ENCODE results near the gene U2AF2.

The U2AF2 gene

DNA sequence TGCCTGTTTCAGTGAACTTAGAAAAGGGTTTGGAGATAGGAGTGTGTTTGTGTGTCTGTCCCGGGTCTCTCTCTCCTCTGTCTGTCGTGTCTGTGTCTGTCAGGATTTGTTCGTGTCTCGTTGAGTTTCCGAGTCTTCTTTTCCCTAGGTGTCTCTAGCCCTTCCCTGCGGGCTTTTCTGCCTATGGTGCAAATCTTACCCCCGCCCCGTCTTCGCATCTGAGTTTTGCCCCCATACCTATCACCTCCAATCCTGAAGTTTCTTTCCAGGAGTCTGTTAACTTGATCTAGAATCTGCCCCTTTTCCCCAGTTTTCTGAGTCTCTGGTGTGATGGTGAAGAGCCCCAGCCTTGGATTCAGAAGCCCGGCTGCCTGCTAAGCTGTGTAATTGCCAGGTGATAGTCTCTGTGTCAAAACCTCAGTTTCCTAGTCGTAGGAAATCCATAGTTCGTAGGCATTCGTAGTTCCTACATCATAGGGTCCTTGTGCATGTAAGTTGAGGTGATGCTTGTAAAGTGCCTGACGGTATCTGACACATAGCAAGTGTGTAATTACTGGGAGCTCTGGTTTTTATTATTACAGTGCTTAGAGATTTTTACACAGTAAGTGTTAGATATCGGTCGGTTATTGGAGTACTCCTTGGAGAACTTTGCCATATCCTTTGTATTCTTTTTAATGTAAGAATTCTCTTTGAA, 21.0 kb downstream of the U2AF2 start:
- H3K4me3 ChIP-seq (ENCODE audit: low read length), result peak overlapping the region; percentile 84
- no peak for TF ChIP-seq ZNF274 (IDR thresholded peaks at IDR 0.05; ENCODE audit: low read depth, low read length)

DNA sequence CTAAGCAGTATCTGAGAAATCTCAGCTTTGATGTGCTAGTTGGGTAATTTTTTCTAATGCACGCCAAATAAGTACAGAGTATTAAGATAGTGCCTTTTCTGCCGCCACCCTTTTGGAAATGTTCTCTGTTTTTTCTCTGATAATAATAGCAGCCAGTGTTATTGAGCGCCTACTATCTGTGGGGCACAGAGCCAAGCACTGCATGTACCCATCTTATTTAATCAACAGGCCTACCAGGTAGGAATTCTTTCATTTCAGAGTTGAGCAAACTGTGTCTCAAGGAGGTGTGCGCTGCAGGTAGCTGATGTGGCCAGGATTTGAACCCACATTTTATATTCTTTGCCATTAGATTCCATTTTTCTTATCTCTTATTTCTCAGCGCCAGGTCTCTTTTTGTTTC, 21.5 kb downstream of the U2AF2 start:
- peak overlapping the region; percentile 84 for H3K4me3 ChIP-seq (ENCODE audit: low read length)
- no peak for TF ChIP-seq ZNF274 (IDR thresholded peaks at IDR 0.05; ENCODE audit: low read depth, low read length)

DNA sequence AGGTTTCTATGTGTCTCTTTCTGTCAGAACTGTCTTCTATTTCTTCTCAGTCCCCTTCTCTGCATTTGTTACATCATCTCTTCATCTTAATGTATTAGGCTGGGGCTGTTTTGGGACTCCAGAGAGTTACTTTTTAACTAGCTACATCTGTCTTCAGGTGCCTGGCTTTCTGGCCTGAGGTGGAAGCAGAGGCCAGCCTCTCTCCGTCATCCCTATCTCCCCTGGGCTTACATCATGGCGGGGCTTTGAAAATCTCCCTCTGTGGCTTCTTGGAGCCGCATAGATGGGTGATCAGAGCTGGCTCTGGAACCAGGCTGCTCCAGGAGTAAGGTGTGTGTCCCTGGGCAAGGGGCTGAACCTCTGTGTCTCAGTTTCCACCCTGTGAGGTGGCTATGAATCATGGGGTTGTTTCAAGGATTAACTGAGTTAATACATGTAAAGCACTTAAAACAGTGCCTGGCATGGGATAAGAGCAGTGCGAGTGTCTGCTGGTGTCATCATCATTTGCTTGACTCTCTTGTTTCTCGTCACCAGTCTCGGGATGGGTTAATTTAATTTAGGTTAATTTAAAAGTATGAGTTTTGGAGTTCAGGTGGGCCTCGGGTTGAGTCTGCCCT, 22.2 kb downstream of the U2AF2 start:
- peak overlapping the region; percentile 84 for H3K4me3 ChIP-seq (ENCODE audit: low read length)

DNA sequence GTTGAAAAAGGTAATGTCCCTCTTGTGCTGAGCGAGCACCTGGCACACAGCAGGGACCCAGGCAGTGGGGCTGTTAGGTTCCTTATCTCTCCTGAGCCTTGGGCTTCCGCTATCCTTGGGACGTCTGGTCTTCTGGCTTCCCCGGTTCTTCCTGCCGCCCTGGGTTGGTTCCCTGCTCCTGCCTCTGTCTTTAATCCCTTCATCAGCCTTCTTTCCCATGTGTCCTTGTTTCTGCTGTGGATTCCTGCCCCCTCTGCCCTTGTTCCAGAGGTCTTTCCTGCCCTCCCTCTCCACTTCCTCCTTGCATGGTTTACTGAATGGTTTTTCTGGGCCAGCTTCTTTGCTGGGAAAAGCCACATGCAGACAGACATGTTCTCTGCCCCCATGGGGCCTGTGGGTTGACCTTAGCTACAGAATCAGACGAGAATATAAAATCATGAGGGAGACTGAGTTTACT, 22.8 kb downstream of the U2AF2 start:
- no peak for TF ChIP-seq ZNF274 (IDR thresholded peaks at IDR 0.05; ENCODE audit: low read depth, low read length)
- peak overlapping the region; percentile 84; the same call in 1 of the 2 replicates for H3K4me3 ChIP-seq (ENCODE audit: low read length)

More for the DNA sequence above, 22.2 kb downstream of the U2AF2 start:
- TF ChIP-seq ZNF274 (IDR thresholded peaks at IDR 0.05; ENCODE audit: low read depth, low read length), result no peak

DNA sequence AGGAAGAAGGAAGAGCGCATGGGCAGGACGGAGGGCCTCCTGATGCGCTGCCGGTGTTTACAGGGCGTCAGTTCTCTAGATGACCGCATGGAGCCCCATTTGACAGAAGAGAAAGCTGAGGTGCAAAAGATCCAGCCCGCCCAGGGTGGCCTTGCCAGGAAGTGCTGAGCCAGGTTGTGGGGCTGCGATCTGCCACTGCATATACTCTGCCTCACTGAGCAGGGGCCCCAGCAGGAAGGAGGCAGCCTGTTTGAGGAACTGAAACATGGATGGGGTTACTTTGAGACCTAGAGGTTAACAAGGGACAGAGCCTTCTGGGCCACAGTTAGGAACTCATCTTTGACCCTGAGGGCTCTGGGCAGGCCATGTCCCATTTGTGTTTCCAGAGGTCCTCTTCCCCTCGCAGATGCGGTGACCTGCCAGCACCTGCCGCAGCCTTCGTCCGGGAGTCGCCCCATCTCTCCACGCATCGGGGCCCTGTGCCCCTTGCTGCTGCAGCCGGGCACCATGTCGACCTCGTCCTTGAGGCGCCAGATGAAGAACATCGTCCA, 23.4 kb downstream of the U2AF2 start:
- peak overlapping the region; percentile 84; the same call in 1 of the 2 replicates for H3K4me3 ChIP-seq (ENCODE audit: low read length)
- TF ChIP-seq ZNF274 (IDR thresholded peaks at IDR 0.05; ENCODE audit: low read depth, low read length), result no peak

DNA sequence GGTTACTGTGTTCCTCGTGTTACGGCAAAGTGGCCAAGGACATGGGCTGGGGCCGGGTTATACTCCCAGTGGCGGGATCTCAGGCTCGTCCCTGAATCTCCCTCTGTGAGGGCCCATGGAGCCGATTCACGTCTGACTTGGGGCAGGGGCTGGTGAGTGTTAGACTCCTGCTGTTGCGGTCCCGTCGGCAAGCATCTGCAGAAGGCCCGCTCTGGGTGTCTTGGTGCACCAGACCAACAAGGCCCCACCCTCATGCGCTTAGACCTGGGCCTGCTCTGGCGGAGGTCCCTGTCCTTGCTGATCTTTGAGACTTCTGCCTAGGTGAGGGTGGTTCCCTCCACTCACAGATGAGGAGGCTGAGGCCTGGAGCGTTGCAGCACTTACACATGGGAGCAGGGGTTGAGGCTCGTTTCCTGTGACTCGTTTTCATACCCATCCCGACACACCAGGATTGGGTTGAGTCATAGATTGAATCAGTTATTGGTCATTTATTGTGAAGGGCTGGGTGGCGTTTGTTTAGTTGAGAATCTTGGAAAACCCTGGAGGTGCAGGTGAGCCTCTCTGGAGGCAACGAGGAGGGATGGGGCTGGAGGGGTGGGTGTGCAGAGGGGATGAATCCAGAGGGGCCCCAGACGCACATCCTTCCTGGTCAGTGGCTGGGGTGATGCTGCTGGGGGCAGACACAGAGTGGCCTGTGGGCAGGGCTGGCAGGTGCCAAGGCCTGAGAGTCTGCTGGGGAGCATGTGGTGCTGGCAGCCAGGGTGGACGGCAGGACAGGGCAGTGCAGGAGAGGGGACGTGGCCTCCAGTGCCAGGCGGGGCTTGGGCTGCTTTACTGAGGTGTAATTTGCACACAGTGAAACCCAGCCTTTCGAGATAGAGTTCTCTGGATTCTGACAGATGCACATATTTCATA, 24.8 kb downstream of the U2AF2 start:
- H3K4me3 ChIP-seq (ENCODE audit: low read length), result no peak overlapping the region
- no peak for TF ChIP-seq ZNF274 (IDR thresholded peaks at IDR 0.05; ENCODE audit: low read depth, low read length)

DNA sequence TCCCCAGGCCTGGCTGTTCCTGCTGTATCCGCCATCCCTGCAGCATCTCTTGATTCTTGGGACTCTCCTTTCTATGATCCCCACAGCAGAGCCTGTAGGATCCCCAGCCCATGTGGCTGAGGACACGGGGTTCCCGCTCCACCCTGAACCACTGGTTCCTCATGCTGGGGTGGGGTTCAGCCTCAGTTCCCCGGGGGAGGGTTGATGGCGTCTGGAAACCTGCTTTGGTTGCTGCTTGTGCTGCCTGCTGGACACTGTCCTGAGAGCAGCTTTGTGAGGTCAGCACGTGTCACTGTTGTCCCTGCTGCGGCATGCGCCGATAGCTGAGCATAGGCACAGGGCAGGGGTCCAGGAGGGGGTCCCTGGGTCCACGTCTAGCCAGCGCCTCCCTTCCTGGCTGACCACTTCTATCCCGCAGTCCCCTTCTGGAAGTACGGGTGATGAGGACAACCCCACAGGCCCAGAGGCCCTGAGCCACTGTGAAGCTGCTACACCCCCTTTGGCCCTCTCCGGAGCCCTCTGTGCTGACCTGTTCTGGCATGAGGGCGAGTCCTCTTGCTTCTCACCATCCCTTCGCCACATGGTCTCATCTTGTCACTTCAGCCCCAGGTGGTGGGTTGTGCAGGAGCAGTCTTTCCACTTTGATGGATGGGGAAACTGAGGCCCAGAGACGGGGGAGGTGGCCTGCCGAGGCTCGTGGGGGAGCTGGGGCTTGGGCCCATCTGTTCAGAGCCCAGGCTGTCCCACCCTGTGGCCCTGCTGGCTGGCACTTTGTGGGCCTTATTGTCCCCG, 25.7 kb downstream of the U2AF2 start:
- TF ChIP-seq ZNF274 (IDR thresholded peaks at IDR 0.05; ENCODE audit: low read depth, low read length), result no peak
- no peak overlapping the region for H3K4me3 ChIP-seq (ENCODE audit: low read length)

DNA sequence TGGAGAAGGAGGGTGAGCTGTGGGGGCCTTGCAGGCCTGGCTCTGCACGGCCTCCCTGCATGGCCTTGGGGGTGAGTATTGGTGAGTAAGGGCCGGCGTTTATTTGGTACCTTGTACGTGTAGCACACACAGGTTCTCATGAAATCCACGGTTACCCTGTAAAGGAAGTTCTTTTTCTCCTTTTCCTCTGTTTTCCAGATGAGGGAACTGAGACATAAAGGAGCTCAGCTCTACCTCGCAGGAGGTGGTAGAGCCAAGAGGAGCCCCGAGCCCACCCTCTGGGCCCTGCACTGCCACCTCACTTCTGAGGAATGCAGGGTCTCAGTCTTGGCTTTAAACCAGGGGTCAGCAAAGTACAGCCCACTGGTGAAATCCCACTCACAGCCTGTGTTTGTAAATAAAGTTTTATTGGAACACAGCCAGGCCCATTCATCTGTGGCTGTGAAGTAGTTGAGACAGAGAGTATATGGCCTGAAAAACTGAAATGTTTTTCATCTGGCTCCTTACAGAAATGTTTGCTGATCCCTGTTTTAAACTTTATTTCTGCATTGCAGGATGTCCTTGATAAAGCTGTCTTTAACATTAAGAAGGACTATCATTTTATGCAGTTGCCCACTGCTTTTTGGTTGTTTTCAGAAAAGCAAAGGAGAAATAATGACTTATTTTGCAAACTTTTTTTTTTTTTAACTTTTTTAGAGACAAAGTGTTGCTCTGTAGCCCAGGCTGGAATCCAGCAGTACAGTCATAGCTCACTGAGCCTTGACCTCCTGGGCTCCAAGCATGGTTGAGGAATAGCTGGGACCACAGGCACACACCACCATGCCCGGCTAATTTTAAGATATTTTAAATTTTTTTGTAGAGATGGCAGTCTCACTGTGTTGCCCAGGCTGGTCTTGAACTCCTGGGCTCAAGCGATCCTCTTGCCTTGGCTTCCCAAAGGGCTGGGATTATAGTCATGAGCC, 26.6 kb downstream of the U2AF2 start:
- TF ChIP-seq ZNF274 (IDR thresholded peaks at IDR 0.05; ENCODE audit: low read depth, low read length), result no peak
- no peak overlapping the region for H3K4me3 ChIP-seq (ENCODE audit: low read length)

DNA sequence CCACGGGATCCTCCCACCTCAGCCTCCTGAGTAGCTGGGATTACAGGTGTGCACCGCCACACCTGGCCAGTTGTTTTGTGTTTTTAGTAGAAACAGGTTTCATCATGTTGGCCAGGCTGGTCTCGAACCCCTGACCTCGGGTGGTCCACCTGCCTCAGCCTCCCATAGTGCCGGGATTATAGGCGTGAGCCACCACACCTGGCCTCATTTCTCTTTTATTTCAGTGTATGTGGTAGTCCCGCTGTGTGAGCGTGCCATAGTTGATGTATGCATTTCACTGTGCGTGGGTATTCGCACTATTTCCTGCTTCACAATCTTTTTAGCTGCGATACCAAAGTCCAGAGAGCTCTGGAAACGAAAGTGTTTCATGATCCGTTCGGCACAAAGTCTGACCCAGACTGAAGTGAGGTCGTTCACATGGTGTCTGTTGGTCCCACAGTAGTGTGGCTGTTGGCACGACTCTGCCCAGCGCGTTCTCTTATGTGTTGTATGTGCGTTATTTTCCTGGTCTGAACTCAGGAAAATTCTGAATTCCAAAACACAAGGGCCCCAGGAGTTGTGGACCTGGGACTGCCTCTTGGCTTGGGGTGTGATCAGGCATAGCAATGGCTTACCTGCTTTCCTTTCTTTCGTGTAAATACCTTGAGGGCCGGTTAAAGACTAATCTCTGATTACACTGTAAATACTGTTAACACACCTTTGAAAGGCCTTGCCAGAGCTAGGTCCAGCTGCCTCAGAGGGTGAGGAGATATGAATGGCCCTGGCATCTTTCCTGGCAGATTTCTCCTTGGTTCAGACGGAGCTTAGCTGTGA, 28.8 kb downstream of the U2AF2 start:
- no peak overlapping the region for H3K4me3 ChIP-seq (ENCODE audit: low read length)
- no peak for TF ChIP-seq ZNF274 (IDR thresholded peaks at IDR 0.05; ENCODE audit: low read depth, low read length)

DNA sequence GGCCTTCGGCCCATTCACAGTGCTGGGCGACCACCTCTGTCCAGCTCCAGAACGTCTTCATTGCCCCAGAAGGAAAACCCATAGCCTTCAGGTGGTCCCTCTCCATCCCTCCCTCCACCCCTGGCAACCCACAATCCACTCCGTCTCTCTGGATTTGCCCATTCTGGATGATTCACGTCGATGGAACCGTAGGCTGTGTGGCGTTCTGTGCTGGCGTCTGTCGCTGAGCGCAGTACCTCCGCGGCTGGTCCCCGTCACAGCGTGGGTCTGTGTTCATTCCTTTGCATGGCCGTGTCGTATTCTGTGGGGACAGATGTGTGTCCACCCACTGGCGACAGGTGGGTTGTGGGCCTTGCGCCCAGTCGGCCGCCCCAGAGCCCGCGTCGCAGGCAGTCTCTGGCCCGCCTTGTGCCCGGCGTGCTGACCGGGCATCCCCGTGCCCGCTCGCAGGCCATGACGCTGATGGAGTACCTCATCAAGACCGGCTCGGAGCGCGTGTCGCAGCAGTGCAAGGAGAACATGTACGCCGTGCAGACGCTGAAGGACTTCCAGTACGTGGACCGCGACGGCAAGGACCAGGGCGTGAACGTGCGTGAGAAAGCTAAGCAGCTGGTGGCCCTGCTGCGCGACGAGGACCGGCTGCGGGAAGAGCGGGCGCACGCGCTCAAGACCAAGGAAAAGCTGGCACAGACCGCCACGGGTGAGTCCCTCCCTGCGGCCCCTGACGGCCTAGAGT, 30.3 kb downstream of the U2AF2 start:
- TF ChIP-seq ZNF274 (IDR thresholded peaks at IDR 0.05; ENCODE audit: low read depth, low read length), result no peak
- no peak overlapping the region for H3K4me3 ChIP-seq (ENCODE audit: low read length)

DNA sequence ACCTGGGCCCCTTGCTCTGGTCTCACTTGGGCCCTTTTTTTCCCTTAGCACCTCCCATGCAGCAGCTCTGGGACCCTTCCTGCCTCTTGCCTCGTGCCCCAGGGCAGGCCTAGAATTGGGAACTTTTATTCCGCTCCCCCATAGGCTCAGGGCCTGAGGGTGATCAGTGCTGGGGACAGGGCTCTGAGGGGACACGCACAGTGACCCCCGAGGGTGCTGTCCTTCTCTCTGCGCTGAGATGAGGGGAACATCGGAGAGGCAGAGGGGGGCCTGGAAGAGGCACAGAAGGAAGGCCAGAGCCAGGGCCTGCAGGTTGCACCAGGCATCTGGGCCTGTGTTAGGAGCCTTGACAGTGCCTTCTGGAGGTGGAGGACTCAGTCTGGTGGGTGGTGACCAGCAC, 30.9 kb downstream of the U2AF2 start:
- no peak overlapping the region for H3K4me3 ChIP-seq (ENCODE audit: low read length)
- TF ChIP-seq ZNF274 (IDR thresholded peaks at IDR 0.05; ENCODE audit: low read depth, low read length), result no peak

Data from GM08714 (cell line).